GM21423 (cell line): ENCODE measurements around the gene TEAD4.

Source experiments
- ATAC-seq: cut with Tn5 transposase; IDR thresholded peaks from one replicate; pipeline ENCODE4 v1.9.1; 2021; ENCODE audit warnings: mild to moderate bottlenecking, moderate library complexity; ENCODE audit not compliant: unreplicated experiment

Gene TEAD4

GRCh38 chr12:3030821-3031429, 71.7 kb downstream of the TEAD4 start:
- no peak for ATAC-seq

- no peak for ATAC-seq
Observed at GRCh38 chr12:3032161-3032560, 73.0 kb downstream of the TEAD4 start.

- no peak for ATAC-seq
Observed at GRCh38 chr12:3032770-3033538, 73.8 kb downstream of the TEAD4 start.

GRCh38 chr12:3033539-3033867, 74.3 kb downstream of the TEAD4 start:
- ATAC-seq = no peak

- ATAC-seq = no peak
Observed at GRCh38 chr12:3034067-3034750, 75.0 kb downstream of the TEAD4 start.

GRCh38 chr12:3035171-3035570, 76.0 kb downstream of the TEAD4 start:
- ATAC-seq = no peak

- ATAC-seq = no peak
Observed at GRCh38 chr12:3035815-3036702, 76.9 kb downstream of the TEAD4 start.

- no peak for ATAC-seq
Observed at GRCh38 chr12:3036901-3037600, 77.9 kb downstream of the TEAD4 start.

- no peak for ATAC-seq
Observed at GRCh38 chr12:3038166-3038565, 79.0 kb downstream of the TEAD4 start.

- ATAC-seq = no peak
Observed at GRCh38 chr12:3038926-3039510, 79.8 kb downstream of the TEAD4 start.

- no peak for ATAC-seq
Observed at GRCh38 chr12:3040026-3040656, 80.9 kb downstream of the TEAD4 start.

GRCh38 chr12:3040663-3041544, 81.7 kb downstream of the TEAD4 start:
- ATAC-seq = no peak

GRCh38 chr12:3041558-3042164, 82.5 kb downstream of the TEAD4 start:
- no peak for ATAC-seq

- no peak for ATAC-seq
Observed at GRCh38 chr12:3042394-3042793, 83.2 kb downstream of the TEAD4 start.

GRCh38 chr12:3042826-3043225, 83.6 kb downstream of the TEAD4 start:
- no peak for ATAC-seq

GRCh38 chr12:3043406-3043805, 84.2 kb downstream of the TEAD4 start:
- no peak for ATAC-seq

- no peak for ATAC-seq
Observed at GRCh38 chr12:3044141-3044630, 85.0 kb downstream of the TEAD4 start.

- ATAC-seq = no peak
Observed at GRCh38 chr12:3045494-3045893, 86.3 kb downstream of the TEAD4 start.
